PC-9 (cell line): ENCODE measurements around the gene RCOR1. TPM values are rescaled to one million over a fixed set of nuclear protein-coding genes. Genes with fewer than 3 reads are reported as not detected.

ENCODE experiments used
- BruUV-seq: library from RNA; stranded (reverse); fragments of 400-500 nt; replicated peaks from 2 replicates; lab custom pipeline; 2021; lab: Mats Ljungman, UMichigan
- CTCF ChIA-PET: fragments of 300-600 bp; sonication (Branson Sonifier 250); formaldehyde crosslinking; loops from one replicate; lab custom pipeline; 2022; ENCODE audit warnings: antibody characterized with exemption; lab: Charles Lee
- POLR2A ChIA-PET: fragments of 300-600 bp; sonication (Branson Sonifier 250); formaldehyde crosslinking; loops from one replicate; lab custom pipeline; 2022; ENCODE audit warnings: antibody characterized with exemption; ENCODE audit not compliant: unreplicated experiment; lab: Charles Lee
- DNase-seq, 2 experiments: peaks; one replicate each; pipeline versions ENCODE4 v3.0.0 to v3.0.0-alpha.2; 2015 to 2022; ENCODE audit warnings: mixed read lengths in 1 of 2
- H2AFZ ChIP-seq: fragments of 200-600 bp; sonication (generic); 2 replicates; pipeline ENCODE4 v1.8.1; 2017; ENCODE audit warnings: antibody characterized with exemption
- H3F3A ChIP-seq: fragments of 200-600 bp; sonication (generic); 2 replicates; pipeline ENCODE4 v1.8.1; 2017; ENCODE audit warnings: antibody characterized with exemption, mild to moderate bottlenecking, low read depth; ENCODE audit not compliant: insufficient read depth
- H3K27ac ChIP-seq: fragments of 200-600 bp; sonication (generic); 2 replicates; pipeline ENCODE4 v1.6.1; 2016; ENCODE audit warnings: mixed run types
- H3K27me3 ChIP-seq: fragments of 200-600 bp; sonication (generic); 2 replicates; pipeline ENCODE4 v1.6.1; 2016; ENCODE audit warnings: low read depth, mixed run types; ENCODE audit not compliant: insufficient read depth
- H3K36me3 ChIP-seq: fragments of 200-600 bp; sonication (generic); 2 replicates; pipeline ENCODE4 v1.6.1; 2016; ENCODE audit warnings: low read depth, mixed run types
- H3K4me1 ChIP-seq: fragments of 200-600 bp; sonication (generic); replicated peaks from 2 replicates; pipeline ENCODE4 v1.6.1; 2016; ENCODE audit warnings: mixed run types; ENCODE audit not compliant: insufficient read depth
- H3K4me2 ChIP-seq: fragments of 200-600 bp; sonication (generic); 2 replicates; pipeline ENCODE4 v1.6.1; 2017; ENCODE audit warnings: mixed run types
- H3K4me3 ChIP-seq: fragments of 200-600 bp; sonication (generic); 2 replicates; pipeline ENCODE4 v1.6.1; 2016; ENCODE audit warnings: mixed run types
- H3K79me2 ChIP-seq: fragments of 200-600 bp; sonication (generic); 2 replicates; pipeline ENCODE4 v1.6.1; 2017; ENCODE audit warnings: low read depth, mixed run types
- H3K9me2 ChIP-seq: fragments of 200-600 bp; sonication (generic); 2 replicates; pipeline ENCODE4 v1.8.1; 2017; ENCODE audit warnings: mild to moderate bottlenecking; ENCODE audit not compliant: insufficient read depth
- H3K9me3 ChIP-seq: fragments of 200-600 bp; sonication (generic); 2 replicates; pipeline ENCODE4 v1.8.1; 2016; ENCODE audit warnings: low read depth; ENCODE audit not compliant: insufficient read depth
- H4K20me1 ChIP-seq: fragments of 200-600 bp; sonication (generic); 2 replicates; pipeline ENCODE4 v1.8.1; 2017; ENCODE audit not compliant: insufficient read depth
- CTCF ChIP-seq: fragments of 200-600 bp; sonication (generic); conservative IDR thresholded peaks from 2 replicates; pipeline ENCODE4 v1.6.1; 2017; ENCODE audit warnings: mixed run types, antibody characterized with exemption, mild to moderate bottlenecking, moderate library complexity
- EZH2 ChIP-seq: fragments of 200-600 bp; sonication (generic); IDR thresholded peaks from 2 replicates; pipeline ENCODE4 v1.8.0; 2017; ENCODE audit warnings: antibody characterized with exemption, low read depth
- intact Hi-C: fragments of 100-400 bp; cut with micrococcal nuclease; formaldehyde crosslinking; loops from one replicate; pipeline ENCODE4 v1.10.0; 2022; ENCODE audit not compliant: unreplicated experiment
- total RNA-seq: library from RNA; stranded (reverse); gene quantifications from 2 replicates; pipeline ENCODE4 v1.2.3, GENCODE V29; 2021

The RCOR1 gene
- total RNA-seq, 1 experiment from 2014 or later = 67.2 TPM

DNA sequence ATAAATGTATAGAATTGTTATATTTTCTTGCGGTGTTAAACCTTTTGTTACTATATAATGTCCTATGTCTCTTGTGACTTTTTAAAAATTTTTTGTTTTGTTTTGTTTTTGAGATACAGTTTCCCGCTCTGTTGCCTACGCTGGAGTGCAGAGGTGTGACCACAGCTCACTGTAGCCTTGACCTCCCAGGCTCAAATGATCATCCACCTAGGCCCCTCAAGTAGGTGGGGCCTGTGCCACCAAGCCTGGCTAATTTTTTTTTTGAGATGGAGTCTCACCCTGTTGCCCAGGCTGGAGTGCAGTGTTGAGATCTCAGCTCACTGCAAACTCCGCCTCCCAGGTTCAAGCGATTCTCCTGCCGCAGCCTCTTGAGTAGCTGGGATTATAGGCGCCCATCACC lies 26.5 kb upstream of the RCOR1 start:
- Histone ChIP-seq H3K27ac (no peak overlapping the region), H3K4me1 (peaks cover 26% of the 10 kb centered on the region), H4K20me1 (no peaks in the 10 kb centered on the region), H3K4me2 (no peak overlapping the region), H3K27me3 (no peaks in the 10 kb centered on the region), H3K36me3 (no peaks in the 10 kb centered on the region), H3K9me2 (no peaks in the 10 kb centered on the region), H3K79me2 (no peaks in the 10 kb centered on the region), H3F3A (peaks cover 27% of the 10 kb centered on the region), H3K9me3 (no peaks in the 10 kb centered on the region; the same call in 1 of the 2 replicates), H2AFZ (no peak overlapping the region), H3K4me3 (no peak overlapping the region)
- DNase-seq = no peak
- intact Hi-C loops = no loop called here
- TF ChIP-seq CTCF = no peak
- TF ChIP-seq EZH2 = no peak
- CTCF ChIA-PET = no interaction called here
- POLR2A ChIA-PET = interaction anchor here (0.7 kb wide), 1 partner anchor 13 kb away, joined by 12 read pairs; no protein-coding TSS in a partner anchor
- no TSS peak for BruUV-seq

DNA sequence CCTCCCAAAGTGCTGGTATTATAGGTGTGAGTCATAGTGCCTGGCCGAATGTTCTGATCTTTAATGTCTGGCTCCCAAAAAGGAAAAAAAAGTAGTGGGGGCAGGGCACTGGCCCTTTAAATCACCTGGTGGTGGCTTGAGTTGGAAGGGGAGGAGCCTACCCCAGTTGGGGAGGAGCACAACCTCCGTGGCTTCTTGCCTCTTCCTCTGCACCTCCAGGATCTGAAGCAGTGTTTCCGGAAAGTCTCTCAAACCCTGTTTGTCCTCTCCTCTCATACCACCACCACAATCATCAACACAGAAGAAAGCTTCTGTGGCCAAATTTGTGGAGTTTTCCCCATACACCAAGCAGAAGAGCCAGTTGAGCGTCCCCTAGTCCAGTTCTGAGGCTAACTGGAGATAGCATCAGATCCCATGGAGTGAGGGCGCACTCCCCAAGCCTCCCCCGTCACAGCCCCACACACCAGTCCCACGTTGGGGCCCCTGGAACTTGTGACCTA lies 24.3 kb upstream of the RCOR1 start:
- CTCF ChIA-PET = interaction anchor here (0.6 to 0.8 kb wide), 3 partner anchors 26 to 778 kb away, joined by 5 to 7 read pairs (median 5); no protein-coding TSS in a partner anchor
- peak overlapping the region; percentile 7; the same call in 1 of the 2 replicates for H3K4me3 ChIP-seq
- peak overlapping the region; percentile 72 for H3K27ac ChIP-seq
- DNase-seq = peak; percentile 87 to 95
- peak overlapping the region; percentile 10; the same call in 1 of the 2 replicates for H2AFZ ChIP-seq
- peaks cover 34% of the 10 kb centered on the region for H3F3A ChIP-seq
- peaks cover 26% of the 10 kb centered on the region for H3K4me1 ChIP-seq
- no peaks in the 10 kb centered on the region for H3K9me2 ChIP-seq
- H3K36me3 ChIP-seq = no peaks in the 10 kb centered on the region
- BruUV-seq = TSS peak; percentile 15
- intact Hi-C loops = loop anchor here (1.0 to 2.0 kb wide), 2 partner anchors 15 to 41 kb away; no protein-coding TSS in a partner anchor
- H4K20me1 ChIP-seq = no peaks in the 10 kb centered on the region
- no peaks in the 10 kb centered on the region for H3K79me2 ChIP-seq
- no peaks in the 10 kb centered on the region; the same call in 1 of the 2 replicates for H3K9me3 ChIP-seq
- H3K4me2 ChIP-seq = peak overlapping the region; percentile 64
- POLR2A ChIA-PET = interaction anchor here (0.6 to 1.1 kb wide), 3 partner anchors 17 to 200 kb away, joined by 3 to 5 read pairs (median 3); no protein-coding TSS in a partner anchor
- TF ChIP-seq EZH2 (no peak), CTCF (no peak)
- no peaks in the 10 kb centered on the region for H3K27me3 ChIP-seq

DNA sequence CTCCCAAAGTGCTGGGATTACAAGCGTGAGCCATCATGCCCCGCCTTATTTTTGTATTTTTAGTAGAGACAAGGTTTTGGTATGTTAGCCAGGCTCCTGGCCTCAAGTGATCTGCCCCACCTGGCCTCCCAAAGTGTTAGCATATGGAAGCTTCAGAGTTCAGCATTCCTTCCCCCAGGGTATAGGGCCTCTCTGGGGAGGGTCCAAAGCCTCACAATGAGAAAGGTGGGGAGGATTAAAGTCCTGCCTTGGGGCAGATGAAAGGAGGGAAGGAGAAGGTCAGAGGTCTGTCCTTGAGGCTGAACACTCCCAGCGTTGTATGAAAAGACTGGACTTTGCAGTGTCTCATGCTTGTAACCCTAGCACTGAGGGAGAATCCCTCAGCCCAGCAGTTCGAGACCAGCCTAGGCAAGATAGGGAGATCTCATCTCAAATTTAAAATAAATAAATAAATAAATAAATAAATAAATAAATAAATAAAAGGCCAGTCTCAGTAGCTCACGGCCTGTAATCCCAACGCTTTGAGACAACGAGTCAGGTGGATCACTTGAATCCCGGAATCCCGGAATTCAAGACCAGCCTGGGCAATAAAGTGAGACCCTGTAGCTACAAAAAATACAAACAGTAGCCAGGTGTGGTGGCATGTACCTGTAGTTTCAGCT lies 22.0 kb upstream of the RCOR1 start:
- no peak overlapping the region for H3K4me2 ChIP-seq
- H3K4me3 ChIP-seq = no peak overlapping the region
- no peak overlapping the region for H3K27ac ChIP-seq
- H3K36me3 ChIP-seq = no peaks in the 10 kb centered on the region
- H4K20me1 ChIP-seq = no peaks in the 10 kb centered on the region
- no peak for TF ChIP-seq EZH2
- TF ChIP-seq CTCF = no peak
- H3K4me1 ChIP-seq = peaks cover 26% of the 10 kb centered on the region
- H3K9me2 ChIP-seq = no peaks in the 10 kb centered on the region
- H3K9me3 ChIP-seq = no peaks in the 10 kb centered on the region
- BruUV-seq = no TSS peak
- intact Hi-C loops = no loop called here
- no peak for DNase-seq
- ChIA-PET CTCF (interaction anchor here (0.7 kb wide), 1 partner anchor 905 kb away, joined by 4 read pairs; no protein-coding TSS in a partner anchor), POLR2A (interaction anchor here (0.9 kb wide), 1 partner anchor 46 kb away, joined by 3 read pairs; no protein-coding TSS in a partner anchor)
- no peaks in the 10 kb centered on the region for H3K79me2 ChIP-seq
- no peaks in the 10 kb centered on the region for H3K27me3 ChIP-seq
- H3F3A ChIP-seq = peaks cover 37% of the 10 kb centered on the region
- H2AFZ ChIP-seq = no peak overlapping the region
